DND-41 (cell line): ENCODE data around the gene ACSL6.

Experiments
- ATAC-seq: fragments of 200-7000 bp; cut with Tn5 transposase; 3 replicates; pipeline ENCODE4 v1.9.1; 2021; ENCODE audit warnings: low read depth; ENCODE audit not compliant: insufficient read depth
- DNase-seq: peaks from one replicate; pipeline ENCODE4 v3.0.0-alpha.2; 2020
- H2AFZ ChIP-seq: 2 replicates; pipeline ENCODE4 v1.6.0; 2012; ENCODE audit warnings: low read depth, low read length
- H3K27ac ChIP-seq: 2 replicates; pipeline ENCODE4 v1.5.1; 2012; ENCODE audit warnings: low read length, inconsistent platforms
- H3K27me3 ChIP-seq: fragments of 200-600 bp; sonication (generic); 2 replicates; pipeline ENCODE4 v1.6.0; 2012; ENCODE audit warnings: low read length, mild to moderate bottlenecking, inconsistent platforms; ENCODE audit not compliant: insufficient read depth, poor library complexity
- H3K36me3 ChIP-seq: 2 replicates; pipeline ENCODE4 v1.5.1; 2012; ENCODE audit warnings: low read length, inconsistent platforms; ENCODE audit not compliant: insufficient read depth
- H3K4me1 ChIP-seq: 2 replicates; pipeline ENCODE4 v1.5.1; 2012; ENCODE audit warnings: mild to moderate bottlenecking, low read length; ENCODE audit not compliant: insufficient read depth
- H3K4me2 ChIP-seq: 2 replicates; pipeline ENCODE4 v1.6.0; 2012; ENCODE audit warnings: mild to moderate bottlenecking, moderate library complexity, low read length, inconsistent platforms; ENCODE audit not compliant: insufficient read depth
- H3K4me3 ChIP-seq, 2 experiments: fragments of 200-600 bp in 1 of 2; shearing (Covaris generic) in 1 of 2; 2 replicates each; pipeline ENCODE4 v1.5.1; 2012 to 2016; ENCODE audit warnings: inconsistent platforms in 2 of 2, low read length in 2 of 2, mild to moderate bottlenecking in 2 of 2, low read depth in 1 of 2, moderate library complexity in 1 of 2
- H3K79me2 ChIP-seq: 2 replicates; pipeline ENCODE4 v1.6.0; 2012; ENCODE audit warnings: low read length, inconsistent platforms; ENCODE audit not compliant: insufficient read depth
- H3K9ac ChIP-seq: 2 replicates; pipeline ENCODE4 v1.6.0; 2012; ENCODE audit warnings: low read depth, mild to moderate bottlenecking, inconsistent platforms, low read length, moderate library complexity
- H3K9me3 ChIP-seq: 2 replicates; pipeline ENCODE4 v1.5.1; 2012; ENCODE audit warnings: low read length, moderate library complexity, mild to moderate bottlenecking, inconsistent platforms; ENCODE audit not compliant: insufficient read depth, severe bottlenecking
- H4K20me1 ChIP-seq: 2 replicates; pipeline ENCODE4 v1.6.0; 2012; ENCODE audit warnings: low read length; ENCODE audit not compliant: insufficient read depth
- CTCF ChIP-seq: IDR thresholded peaks from 2 replicates; pipeline ENCODE4 v1.5.1; 2012; ENCODE audit warnings: borderline replicate concordance, low read length, moderate library complexity, mild to moderate bottlenecking; ENCODE audit not compliant: poor library complexity, severe bottlenecking; ENCODE audit errors: extremely low read depth
- EZH2 ChIP-seq: IDR thresholded peaks from 3 replicates; pipeline ENCODE4 v1.6.1; 2012; ENCODE audit warnings: borderline replicate concordance, low read depth, mild to moderate bottlenecking, moderate library complexity, low read length, inconsistent platforms; ENCODE audit not compliant: severe bottlenecking

Gene ACSL6

GRCh38 chr5:132020568-132021339 is 9.3 kb upstream of the ACSL6 start:
- no peak overlapping the region for H2AFZ ChIP-seq
- H3K79me2 ChIP-seq, result no peaks in the 10 kb centered on the region
- H3K36me3 ChIP-seq, result no peaks in the 10 kb centered on the region
- H4K20me1 ChIP-seq, result no peaks in the 10 kb centered on the region
- TF ChIP-seq CTCF, result no peak
- TF ChIP-seq EZH2, result no peak
- H3K9me3 ChIP-seq, result no peaks in the 10 kb centered on the region
- no peak for DNase-seq
- no peak for ATAC-seq
- no peak overlapping the region for H3K27ac ChIP-seq
- H3K9ac ChIP-seq, result no peak overlapping the region
- H3K27me3 ChIP-seq, result peaks cover 10% of the 10 kb centered on the region
- H3K4me3 ChIP-seq, result no peak overlapping the region
- H3K4me1 ChIP-seq, result no peaks in the 10 kb centered on the region
- no peak overlapping the region for H3K4me2 ChIP-seq

GRCh38 chr5:132019857-132020555 is 8.5 kb upstream of the ACSL6 start:
- peaks cover 10% of the 10 kb centered on the region for H3K27me3 ChIP-seq
- no peaks in the 10 kb centered on the region for H3K9me3 ChIP-seq
- ATAC-seq, result no peak
- no peak for DNase-seq
- no peaks in the 10 kb centered on the region for H3K36me3 ChIP-seq
- no peaks in the 10 kb centered on the region for H3K4me1 ChIP-seq
- no peaks in the 10 kb centered on the region for H4K20me1 ChIP-seq
- H3K9ac ChIP-seq, result no peak overlapping the region
- H3K27ac ChIP-seq, result no peak overlapping the region
- TF ChIP-seq CTCF, result no peak
- TF ChIP-seq EZH2, result no peak
- H2AFZ ChIP-seq, result no peak overlapping the region
- H3K4me2 ChIP-seq, result no peak overlapping the region
- H3K79me2 ChIP-seq, result no peaks in the 10 kb centered on the region
- no peak overlapping the region for H3K4me3 ChIP-seq

GRCh38 chr5:132019337-132019736 is 7.9 kb upstream of the ACSL6 start:
- Histone ChIP-seq H3K27me3 (peaks cover 14% of the 10 kb centered on the region), H3K4me2 (no peak overlapping the region), H3K4me1 (no peaks in the 10 kb centered on the region), H3K79me2 (no peaks in the 10 kb centered on the region), H3K36me3 (no peaks in the 10 kb centered on the region), H3K27ac (no peak overlapping the region), H3K9me3 (no peaks in the 10 kb centered on the region), H3K4me3 (no peak overlapping the region), H3K9ac (no peak overlapping the region), H2AFZ (no peak overlapping the region), H4K20me1 (no peaks in the 10 kb centered on the region)
- TF ChIP-seq CTCF (no peak), EZH2 (no peak)
- no peak for ATAC-seq
- DNase-seq, result no peak
